Caco-2 (cell line): ENCODE data around the gene KIF22. TPM values are rescaled to one million over a fixed set of nuclear protein-coding genes. Genes with fewer than 3 reads are reported as not detected.
"Not testable (repeated sequence)": the region's sequence is repeated elsewhere in the genome, so short reads cannot be mapped to it uniquely, and the experiment has no call there.

ENCODE experiments used
- BruUV-seq: library from RNA; stranded (reverse); fragments of 400-500 nt; replicated peaks from 2 replicates; lab custom pipeline; 2021; lab: Mats Ljungman, UMichigan
- CTCF ChIA-PET: fragments of 300-600 bp; sonication (Branson Sonifier 250); formaldehyde crosslinking; loops from one replicate; lab custom pipeline; 2022; ENCODE audit warnings: antibody characterized with exemption; lab: Charles Lee
- POLR2A ChIA-PET: fragments of 300-600 bp; sonication (Branson Sonifier 250); formaldehyde crosslinking; loops from one replicate; lab custom pipeline; 2022; ENCODE audit warnings: antibody characterized with exemption; lab: Charles Lee
- DNase-seq, 2 experiments: peaks; one replicate each; pipeline versions ENCODE4 v3.0.0 to v3.0.0-alpha.2; 2020 to 2022
- H3K27me3 ChIP-seq: replicated peaks from 2 replicates; pipeline ENCODE4 v1.6.0; 2011; ENCODE audit warnings: low read length; ENCODE audit not compliant: control insufficient read depth, insufficient read depth
- H3K36me3 ChIP-seq: 2 replicates; pipeline ENCODE4 v1.5.1; 2011; ENCODE audit warnings: low read length; ENCODE audit not compliant: control insufficient read depth, insufficient read depth
- H3K4me1 ChIP-seq: fragments of 250-450 bp; sonication (Bioruptor Pico); 2 replicates; pipeline ENCODE4 v1.5.1; 2020; ENCODE audit warnings: mild to moderate bottlenecking
- H3K4me3 ChIP-seq: 2 replicates; pipeline ENCODE4 v1.5.1; 2011; ENCODE audit warnings: low read depth, mild to moderate bottlenecking, control low read depth, low read length
- H3K9me3 ChIP-seq: fragments of 250-450 bp; sonication (Bioruptor Pico); 2 replicates; pipeline ENCODE4 v1.5.1; 2020; ENCODE audit warnings: mild to moderate bottlenecking, moderate library complexity
- H3K27ac Mint-ChIP-seq: one replicate; pipeline ENCODE4 v1.8.0; 2022; ENCODE audit warnings: mixed read lengths; ENCODE audit not compliant: unreplicated experiment
- H3K27me3 Mint-ChIP-seq: one replicate; pipeline ENCODE4 v1.8.0; 2022; ENCODE audit warnings: mixed read lengths; ENCODE audit not compliant: insufficient read depth, unreplicated experiment
- H3K36me3 Mint-ChIP-seq: one replicate; pipeline ENCODE4 v1.8.0; 2022; ENCODE audit warnings: mild to moderate bottlenecking, mixed read lengths; ENCODE audit not compliant: insufficient read depth, unreplicated experiment
- H3K4me1 Mint-ChIP-seq: one replicate; pipeline ENCODE4 v1.8.0; 2022; ENCODE audit warnings: low read depth, mixed read lengths; ENCODE audit not compliant: unreplicated experiment
- H3K4me3 Mint-ChIP-seq: one replicate; pipeline ENCODE4 v1.8.0; 2022; ENCODE audit warnings: mild to moderate bottlenecking, moderate library complexity, mixed read lengths; ENCODE audit not compliant: unreplicated experiment
- H3K9me3 Mint-ChIP-seq: one replicate; pipeline ENCODE4 v1.8.0; 2022; ENCODE audit warnings: mixed read lengths; ENCODE audit not compliant: unreplicated experiment
- CTCF ChIP-seq, 2 experiments: fragments of 200-600 bp in 1 of 2; IDR thresholded peaks; 1 replicate in 1 of 2; 2 replicates in 1 of 2; pipeline versions ENCODE4 v1.5.1 to v1.8.0; 2011 to 2022; ENCODE audit warnings: antibody characterized with exemption in 1 of 2, control low read depth in 1 of 2, inconsistent platforms in 1 of 2, low read depth in 1 of 2, low read length in 1 of 2, mild to moderate bottlenecking in 1 of 2, moderate library complexity in 1 of 2; ENCODE audit not compliant: insufficient read depth in 1 of 2, severe bottlenecking in 1 of 2, unreplicated experiment in 1 of 2
- intact Hi-C: fragments of 100-400 bp; cut with micrococcal nuclease; formaldehyde crosslinking; loops from one replicate; pipeline ENCODE4 v1.10.0; 2022; ENCODE audit not compliant: unreplicated experiment
- total RNA-seq: library from RNA; stranded (reverse); gene quantifications from 2 replicates; pipeline ENCODE4 v1.2.3, GENCODE V29; 2022

The KIF22 gene
- total RNA-seq, 1 experiment from 2014 or later = 152 TPM

DNA sequence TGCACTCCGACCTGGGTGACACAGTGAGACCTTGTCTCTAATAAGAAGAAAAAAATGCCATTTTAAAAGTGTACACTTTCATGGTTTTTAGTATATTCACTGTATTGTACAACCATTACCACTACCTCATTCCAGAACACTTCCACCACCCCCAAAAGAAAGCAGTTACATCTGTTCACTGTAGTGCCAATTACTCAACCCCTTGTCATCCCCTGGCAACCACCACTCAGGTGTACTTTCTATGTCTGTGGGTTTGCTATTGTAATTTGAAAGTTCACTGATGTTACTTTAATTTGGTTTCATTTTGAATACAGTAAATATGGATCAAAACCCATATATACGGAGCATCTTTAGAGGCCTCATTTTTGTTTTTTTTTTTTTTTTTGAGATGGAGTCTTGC, 6.4 kb upstream of the KIF22 start:
- Histone ChIP-seq H3K27me3 (no peaks in the 10 kb centered on the region), H3K36me3 (peaks cover 1% of the 10 kb centered on the region; the same call in 1 of the 2 replicates), H3K9me3 (no peaks in the 10 kb centered on the region), H3K4me1 (peaks cover 45% of the 10 kb centered on the region), H3K4me3 (no peak overlapping the region)
- DNase-seq = no peak
- peaks cover 27% of the 10 kb centered on the region for H3K9me3 Mint-ChIP-seq
- peaks cover 34% of the 10 kb centered on the region for H3K4me1 Mint-ChIP-seq
- no peak overlapping the region for H3K4me3 Mint-ChIP-seq
- H3K36me3 Mint-ChIP-seq = peaks cover 6% of the 10 kb centered on the region
- no peak for TF ChIP-seq CTCF (IDR thresholded peaks at IDR 0.05; ENCODE audit: insufficient read depth in 1 of 2, low read depth in 1 of 2, low read length in 1 of 2, severe bottlenecking in 1 of 2, unreplicated experiment in 1 of 2)
- ChIA-PET CTCF (no interaction called here), POLR2A (no interaction called here)
- intact Hi-C loops = no loop called here
- no peaks in the 10 kb centered on the region for H3K27me3 Mint-ChIP-seq
- BruUV-seq = no TSS peak
- H3K27ac Mint-ChIP-seq = peak overlapping the region; percentile 82

DNA sequence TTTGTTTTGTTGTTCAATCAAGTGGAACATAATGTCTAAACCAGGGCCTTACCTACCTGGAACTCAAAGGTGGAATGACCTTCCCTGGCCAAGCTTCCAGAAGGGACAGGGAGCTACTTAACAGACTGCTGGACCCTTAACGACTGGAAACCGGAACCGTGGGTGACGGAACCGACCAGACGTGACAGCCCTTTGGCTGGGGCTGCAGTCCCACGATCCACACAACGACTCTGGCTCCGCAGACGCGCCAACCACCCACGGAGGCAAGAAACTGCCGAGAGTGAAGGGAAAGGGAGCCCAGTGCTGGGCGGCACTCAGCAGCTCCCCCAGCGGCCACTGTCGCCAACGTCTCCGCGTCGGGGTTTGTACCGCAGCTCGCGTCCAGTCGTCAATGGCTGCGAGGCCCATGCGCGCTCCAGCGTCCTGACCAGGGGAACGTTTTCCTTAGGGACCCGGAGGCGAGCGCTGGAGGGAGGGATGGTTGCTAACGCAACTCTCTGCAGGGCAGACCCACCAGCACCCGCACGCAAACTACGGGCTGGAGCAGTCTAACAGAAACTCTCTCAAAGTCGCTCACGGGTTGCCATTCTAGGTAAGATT, 5.5 kb upstream of the KIF22 start:
- no peaks in the 10 kb centered on the region for H3K27me3 ChIP-seq
- H3K4me3 ChIP-seq = no peak overlapping the region
- Mint-ChIP-seq H3K4me1 (peaks cover 25% of the 10 kb centered on the region), H3K36me3 (peaks cover 6% of the 10 kb centered on the region), H3K4me3 (no peak overlapping the region), H3K27ac (no peak overlapping the region), H3K9me3 (peaks cover 27% of the 10 kb centered on the region), H3K27me3 (no peaks in the 10 kb centered on the region)
- H3K9me3 ChIP-seq = no peaks in the 10 kb centered on the region
- peaks cover 42% of the 10 kb centered on the region for H3K4me1 ChIP-seq
- TF ChIP-seq CTCF (IDR thresholded peaks at IDR 0.05; ENCODE audit: insufficient read depth in 1 of 2, low read depth in 1 of 2, low read length in 1 of 2, severe bottlenecking in 1 of 2, unreplicated experiment in 1 of 2) = no peak
- intact Hi-C loops = no loop called here
- no peak for DNase-seq
- POLR2A ChIA-PET = no interaction called here
- CTCF ChIA-PET = no interaction called here
- peaks cover 1% of the 10 kb centered on the region; the same call in 1 of the 2 replicates for H3K36me3 ChIP-seq
- no TSS peak for BruUV-seq

- H3K27me3 Mint-ChIP-seq, DNase-seq, H3K27me3 ChIP-seq, intact Hi-C loops, H3K27ac Mint-ChIP-seq, H3K4me3 Mint-ChIP-seq, CTCF ChIA-PET, H3K9me3 ChIP-seq, H3K36me3 ChIP-seq, H3K4me3 ChIP-seq, BruUV-seq: not testable (repeated sequence)
- POLR2A ChIA-PET = interaction anchor here (0.6 kb wide), 1 partner anchor 110 kb away, joined by 4 read pairs; no protein-coding TSS in a partner anchor
- H3K4me1 Mint-ChIP-seq = peaks cover 16% of the 10 kb centered on the region
- peaks cover 26% of the 10 kb centered on the region for H3K4me1 ChIP-seq
- H3K36me3 Mint-ChIP-seq = peaks cover 18% of the 10 kb centered on the region
- peaks cover 16% of the 10 kb centered on the region for H3K9me3 Mint-ChIP-seq
Observed at GRCh38 chr16:29787155-29787554, 3.4 kb upstream of the KIF22 start.
